ENCODE data around the gene DSC2.

The DSC2 gene

DNA sequence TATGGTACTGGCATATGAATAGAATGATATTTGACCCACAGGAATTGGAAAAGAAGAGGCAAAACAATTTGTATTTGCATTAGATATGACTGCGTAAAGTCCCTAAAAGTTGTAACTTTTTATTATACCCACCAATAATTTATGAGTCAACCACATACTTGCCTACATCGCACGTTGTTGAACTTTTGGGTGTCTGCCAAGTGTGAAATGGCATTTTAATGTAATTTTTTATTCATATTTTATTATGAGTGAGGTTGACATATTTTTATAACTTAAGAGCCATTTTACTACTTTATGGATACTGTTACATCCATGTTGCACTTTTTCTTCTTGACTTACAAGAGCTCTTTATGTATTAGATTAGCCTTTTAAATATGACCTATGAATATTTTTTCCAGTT, 4.6 kb downstream of the DSC2 start:
- no peak for DNase-seq (ENCODE audit: low spot score)

DNA sequence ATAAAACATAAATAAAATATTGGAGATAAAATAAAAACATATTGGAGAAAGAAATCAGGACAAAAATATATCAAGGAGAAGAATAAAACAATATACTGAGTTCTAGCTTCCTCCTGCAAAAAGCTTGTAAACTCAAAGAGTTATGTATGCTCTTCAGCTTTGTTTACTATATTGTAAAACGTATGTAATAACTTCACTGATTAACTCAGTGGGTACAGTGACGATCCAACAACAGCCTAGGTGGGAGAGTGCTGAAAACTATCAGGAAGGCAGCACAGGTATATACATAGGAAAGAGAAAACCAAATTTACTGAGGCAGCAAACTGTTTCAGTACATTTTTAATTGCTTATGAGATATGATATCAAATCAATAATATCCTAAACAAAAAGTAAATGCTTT, 8.3 kb downstream of the DSC2 start:
- no peak for DNase-seq (ENCODE audit: low spot score)

DNA sequence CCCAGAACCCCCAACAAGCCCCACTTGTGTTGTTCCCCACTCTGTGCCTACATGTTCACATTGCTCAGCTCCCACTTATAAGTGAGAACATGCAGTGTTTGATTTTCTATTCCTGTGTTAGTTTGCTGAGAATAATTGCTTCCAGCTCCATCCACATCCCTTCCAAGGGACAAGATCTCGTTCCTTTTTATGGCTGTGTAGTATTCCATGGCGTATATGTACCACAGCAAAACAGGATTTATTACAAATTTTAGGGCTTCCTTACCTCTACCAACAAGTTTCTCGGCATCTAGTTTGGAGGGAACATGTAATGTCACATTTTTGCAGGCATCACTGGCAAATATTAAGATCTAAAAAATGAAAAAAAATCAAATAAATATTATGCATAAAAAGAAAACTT, 8.9 kb downstream of the DSC2 start:
- DNase-seq (ENCODE audit: low spot score): no peak

DNA sequence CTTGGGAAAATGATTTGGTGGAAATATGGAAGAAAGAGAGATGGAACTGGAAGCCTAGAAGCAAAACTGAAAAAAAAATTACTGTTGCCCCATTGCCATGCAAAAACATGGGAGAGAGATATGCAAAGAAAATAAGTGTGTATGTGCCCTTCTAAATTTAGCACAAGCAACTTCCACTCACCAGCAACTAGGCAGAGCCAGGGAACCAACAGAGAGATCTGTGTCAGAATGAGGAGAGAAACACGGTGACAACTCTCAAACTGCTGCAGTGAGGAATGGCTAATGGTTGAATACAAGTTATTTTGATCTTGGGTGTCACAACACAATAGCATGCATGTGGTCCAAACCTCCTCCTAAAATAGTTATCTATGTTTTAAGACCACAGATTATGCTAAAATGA, 10.9 kb downstream of the DSC2 start:
- DNase-seq (ENCODE audit: low spot score): no peak

DNA sequence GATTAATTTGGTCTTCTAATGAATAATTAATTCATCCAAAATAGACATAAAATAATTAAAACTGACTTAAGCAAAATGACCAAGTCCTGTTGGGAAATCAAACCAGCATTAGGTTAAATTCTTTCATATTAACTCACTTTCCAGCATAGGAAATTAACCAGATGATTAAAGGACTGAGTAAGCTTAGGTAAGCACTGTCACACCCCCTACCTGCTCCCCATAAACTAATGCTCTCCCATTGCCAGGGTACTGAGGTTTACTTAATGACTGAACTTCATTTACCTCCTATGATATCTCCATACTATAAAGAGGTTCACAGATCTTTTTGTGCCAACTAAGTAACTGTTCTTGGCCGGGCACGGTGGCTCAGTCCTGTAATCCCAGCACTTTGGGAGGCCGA, 13.7 kb downstream of the DSC2 start:
- DNase-seq (ENCODE audit: low spot score): no peak

DNA sequence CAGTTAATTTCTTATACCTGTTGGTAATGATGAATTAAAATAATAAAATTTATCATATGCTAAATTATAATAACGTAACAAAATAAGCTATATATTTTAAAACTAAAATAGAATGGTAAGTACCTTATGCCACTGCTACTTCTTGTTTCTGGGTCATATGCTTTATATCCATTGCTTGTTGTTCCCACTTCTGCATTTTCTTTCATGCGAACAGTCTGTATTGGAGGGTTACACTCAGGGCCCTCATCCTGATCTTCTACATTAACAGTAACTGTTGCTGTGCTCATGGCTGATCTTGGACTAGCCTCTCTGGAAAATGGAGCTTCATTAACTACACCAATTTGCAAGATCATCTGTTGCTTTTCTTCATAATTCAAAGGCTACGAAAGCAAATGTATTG, 22.2 kb downstream of the DSC2 start:
- no peak for DNase-seq (ENCODE audit: low spot score)

DNA sequence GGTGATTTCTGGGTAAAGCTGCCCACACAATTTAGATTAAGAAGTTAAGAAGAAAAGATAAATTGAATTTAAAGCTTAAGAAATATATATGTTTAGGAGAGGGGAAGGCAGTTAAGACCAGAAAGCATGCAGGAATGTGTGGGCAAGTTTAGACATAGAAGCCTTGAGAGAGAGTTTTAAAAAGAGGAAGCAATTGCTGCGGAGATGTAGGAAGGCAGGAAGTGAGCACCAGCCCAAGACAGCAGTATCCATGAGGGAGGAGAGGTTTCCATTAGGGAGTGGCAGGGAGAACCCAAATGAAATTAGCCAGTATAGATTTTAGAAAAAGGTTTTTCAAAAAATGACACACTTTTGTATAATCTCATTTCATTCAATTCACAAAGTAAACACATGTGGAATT, 24.3 kb downstream of the DSC2 start:
- no peak for DNase-seq (ENCODE audit: low spot score)

DNA sequence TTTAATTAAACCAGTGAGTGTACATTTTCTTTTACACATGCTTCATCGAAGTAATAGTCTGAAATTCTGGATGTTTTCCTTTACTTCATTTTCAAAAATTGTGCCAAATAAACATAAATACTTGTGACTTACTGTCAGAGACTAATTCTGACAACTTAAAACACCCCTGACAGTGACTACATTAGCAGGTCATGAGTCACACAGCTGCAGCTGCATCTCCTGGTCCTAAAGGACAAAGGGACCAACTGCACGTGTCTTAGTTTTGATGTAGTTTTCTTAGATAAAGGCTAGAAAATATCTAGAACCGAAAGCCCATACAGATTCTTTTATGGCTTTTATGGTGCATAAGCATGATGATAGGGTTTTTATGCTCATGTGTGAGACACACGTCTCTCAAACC, 30.0 kb downstream of the DSC2 start:
- DNase-seq (ENCODE audit: low spot score): no peak

DNA sequence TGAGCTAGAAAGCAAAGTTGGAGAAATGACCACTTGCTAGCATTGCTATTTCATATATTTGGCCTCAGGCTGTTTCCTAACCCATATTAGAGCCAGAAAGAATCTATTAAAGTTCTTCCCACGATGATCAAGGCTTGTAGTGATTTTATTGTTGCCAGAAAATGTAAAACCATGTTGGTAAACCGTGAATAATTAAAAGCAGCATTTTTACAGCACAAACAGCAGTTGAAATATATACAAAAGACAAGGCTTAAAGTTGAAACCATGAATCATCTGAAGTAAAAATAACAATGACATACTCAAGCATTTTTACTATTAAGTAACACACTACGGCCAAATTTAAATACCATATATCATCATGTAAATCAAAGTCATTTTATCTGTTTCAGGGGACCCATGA, 32.0 kb downstream of the DSC2 start:
- no peak for DNase-seq (ENCODE audit: low spot score)

DNA sequence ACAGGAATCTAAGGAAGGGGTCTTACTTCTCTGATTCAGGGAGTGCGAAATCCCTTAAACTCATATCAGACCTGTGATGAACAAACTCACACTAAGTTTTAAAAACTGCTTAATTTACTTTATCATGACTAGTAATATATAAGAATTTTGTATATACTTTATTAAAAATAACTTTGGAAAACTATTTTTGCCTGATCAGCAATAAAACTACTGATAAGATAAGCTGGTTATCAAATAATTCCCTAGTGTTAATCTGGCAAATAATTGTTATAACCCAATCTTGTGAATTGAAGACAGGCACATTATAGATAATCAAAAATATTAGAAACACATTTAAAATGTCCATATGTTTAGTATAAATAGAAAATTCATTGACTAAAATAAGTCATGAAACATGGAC, 36.0 kb downstream of the DSC2 start:
- no peak for DNase-seq (ENCODE audit: low spot score)

DNA sequence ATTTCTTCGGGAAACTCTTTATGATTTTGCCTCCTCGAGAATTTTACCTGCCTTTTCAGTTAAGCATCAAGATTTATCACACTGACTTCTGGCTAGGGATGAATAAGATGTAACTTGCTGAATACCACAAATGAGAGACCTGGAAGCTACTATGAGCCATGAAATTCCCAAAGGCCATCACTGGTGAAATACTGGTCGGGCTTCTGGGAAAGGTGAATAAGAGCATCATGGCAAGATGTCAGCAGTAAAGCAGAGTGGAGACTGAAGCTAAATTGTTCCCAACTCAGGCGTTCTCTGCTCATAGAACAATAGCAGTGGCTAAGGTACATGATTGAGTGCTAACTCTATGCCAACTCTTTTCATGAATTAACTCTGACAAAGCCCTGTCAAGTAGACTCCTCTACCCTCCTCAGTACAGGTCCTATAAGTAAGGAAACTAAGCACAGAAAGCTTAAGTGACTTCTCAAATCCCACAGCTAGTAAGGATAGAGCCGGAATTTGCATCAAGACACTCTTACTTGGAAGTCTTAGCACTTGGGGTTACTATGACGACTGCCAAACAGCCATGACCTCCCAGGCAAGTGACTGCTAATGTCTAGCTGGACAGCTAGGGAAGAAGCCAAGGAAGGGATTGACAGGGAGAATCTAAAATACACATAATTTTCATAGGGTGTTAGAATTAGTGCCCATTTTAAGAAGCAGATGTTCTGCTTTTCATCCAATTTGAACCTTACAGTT, 37.0 kb downstream of the DSC2 start:
- no peak for DNase-seq (ENCODE audit: low spot score)

DNA sequence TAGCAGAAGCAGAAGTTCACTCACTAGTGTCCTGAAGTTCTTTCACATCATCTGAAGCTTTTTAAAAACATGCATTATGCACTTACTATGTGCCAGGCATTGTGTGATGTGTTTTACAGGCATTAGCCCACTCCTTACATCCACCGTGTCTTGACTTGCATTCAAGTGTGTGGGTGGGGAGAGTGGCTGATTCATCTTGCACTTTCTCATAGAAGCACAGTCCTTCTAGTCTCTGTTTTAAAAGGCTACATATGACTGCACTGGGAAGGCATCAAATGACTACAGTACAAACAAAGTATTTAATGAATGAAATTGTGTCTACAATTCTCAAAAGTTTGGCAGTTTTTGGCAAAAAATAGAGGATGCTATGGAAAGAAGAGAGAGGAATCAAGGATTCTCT, 38.1 kb downstream of the DSC2 start:
- no peak for DNase-seq (ENCODE audit: low spot score)

DNA sequence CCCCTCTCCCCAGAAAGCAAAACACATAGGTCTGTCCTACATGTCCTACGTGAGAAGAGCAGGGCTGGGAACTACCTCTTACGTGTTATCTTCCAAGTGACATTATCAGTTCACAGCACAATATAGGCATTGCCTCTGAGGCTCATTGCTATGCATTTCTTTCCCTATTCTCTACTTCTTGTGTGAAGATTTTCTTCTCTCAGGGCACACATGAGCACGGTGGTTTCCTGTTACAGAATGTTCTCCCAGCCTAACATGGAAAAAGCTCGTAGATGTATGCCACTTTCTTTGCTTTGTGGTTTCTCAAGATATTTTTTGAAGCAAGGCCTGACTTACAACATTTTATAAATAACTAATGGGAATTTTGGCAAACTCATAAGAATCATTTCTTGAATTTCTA, 40.3 kb downstream of the DSC2 start:
- no peak for DNase-seq (ENCODE audit: low spot score)

DNA sequence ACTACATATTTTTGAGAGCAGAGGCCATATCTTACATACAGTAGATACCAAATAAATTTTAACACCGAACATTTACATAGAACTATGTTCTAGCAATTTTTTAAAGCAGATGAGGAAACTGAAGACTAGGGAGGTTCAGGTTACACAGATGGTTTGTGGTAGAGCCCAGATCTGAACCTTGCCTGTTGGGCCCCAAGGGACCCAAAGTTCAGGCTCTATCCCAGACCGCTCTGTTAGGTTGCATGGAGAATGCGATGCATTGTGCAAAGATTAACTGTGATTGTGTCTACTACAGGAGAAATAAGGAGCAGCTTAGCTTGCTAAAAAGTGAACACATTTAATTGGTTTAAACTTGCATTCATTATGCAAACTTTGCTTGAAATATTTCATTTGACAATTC, 43.3 kb downstream of the DSC2 start:
- no peak for DNase-seq (ENCODE audit: low spot score)

DNA sequence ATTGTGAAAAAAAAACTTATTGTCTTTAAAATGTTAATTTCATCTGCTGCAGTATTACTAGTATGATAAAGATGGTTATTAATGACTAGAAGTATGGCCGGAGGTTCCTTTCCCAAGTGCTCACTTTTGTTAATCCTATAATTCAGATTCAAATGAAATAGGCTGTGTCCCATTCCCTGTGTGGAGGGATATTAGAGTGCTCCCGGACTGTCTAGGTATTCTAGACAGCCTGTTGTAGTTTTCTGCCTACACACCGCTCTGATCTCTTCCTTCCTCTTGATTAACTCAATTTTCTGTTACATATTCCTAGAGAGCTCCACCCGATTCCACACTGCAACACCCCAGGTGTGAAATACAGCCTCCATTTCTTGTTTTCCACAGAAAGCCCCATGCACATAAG, 44.3 kb downstream of the DSC2 start:
- no peak for DNase-seq (ENCODE audit: low spot score)

DNA sequence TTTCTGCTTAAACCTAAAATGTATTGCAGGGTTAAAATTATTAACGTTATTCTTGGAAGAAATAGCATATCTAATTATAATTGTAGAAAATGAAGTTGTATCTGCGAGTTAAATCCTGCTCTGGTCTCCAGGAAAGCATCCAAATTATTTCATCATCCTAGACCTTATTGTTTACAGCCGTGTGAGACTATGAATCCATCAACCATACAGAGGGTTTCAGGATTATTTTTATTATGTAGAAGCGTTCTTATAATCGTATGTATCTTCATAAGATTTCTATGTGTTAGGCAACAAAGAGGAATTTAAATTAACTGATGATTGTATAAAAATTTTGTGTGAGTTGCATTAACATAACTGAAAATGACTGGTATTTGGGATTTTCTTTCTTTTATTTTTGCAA, 45.2 kb downstream of the DSC2 start:
- DNase-seq (ENCODE audit: low spot score): no peak

DNA sequence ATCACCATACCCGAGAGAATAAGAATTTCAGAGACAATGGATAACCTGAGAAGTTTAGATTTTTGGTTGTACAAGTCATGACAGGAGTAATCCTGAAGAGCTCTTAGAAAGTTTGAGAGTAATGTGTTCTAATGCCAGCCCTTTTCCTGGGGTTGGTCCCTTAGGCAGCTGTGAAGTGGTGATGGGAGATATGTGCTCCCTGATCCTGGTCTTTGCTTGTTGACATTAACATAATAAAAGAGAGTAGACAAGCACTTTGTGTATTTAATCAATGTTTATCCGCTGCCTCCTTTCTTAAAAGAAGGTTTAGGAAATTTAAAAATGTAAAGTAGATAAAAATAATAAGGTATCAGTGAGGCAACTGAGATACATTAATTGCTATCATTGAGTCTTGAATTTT, 45.9 kb downstream of the DSC2 start:
- DNase-seq (ENCODE audit: low spot score): no peak

DNA sequence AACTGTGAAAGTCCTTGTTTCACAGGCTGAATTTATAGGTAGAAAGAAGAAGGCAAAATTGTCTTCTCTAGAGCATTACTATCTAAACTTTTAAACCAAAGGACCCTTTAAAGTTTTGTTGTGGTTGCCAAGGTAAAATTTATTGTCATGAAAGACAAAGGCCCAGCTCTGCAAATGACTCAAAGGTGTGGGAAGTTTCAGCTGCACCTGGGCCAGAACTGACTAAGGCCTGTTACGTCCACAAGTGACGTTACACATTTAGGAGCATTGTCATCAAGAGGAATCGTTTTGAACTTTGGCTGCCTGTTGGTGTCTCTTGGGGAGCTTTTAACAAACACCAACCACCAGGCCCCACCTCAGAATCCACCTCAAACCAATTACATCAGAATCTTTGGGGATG, 51.6 kb downstream of the DSC2 start:
- no peak for DNase-seq (ENCODE audit: low spot score)

DNA sequence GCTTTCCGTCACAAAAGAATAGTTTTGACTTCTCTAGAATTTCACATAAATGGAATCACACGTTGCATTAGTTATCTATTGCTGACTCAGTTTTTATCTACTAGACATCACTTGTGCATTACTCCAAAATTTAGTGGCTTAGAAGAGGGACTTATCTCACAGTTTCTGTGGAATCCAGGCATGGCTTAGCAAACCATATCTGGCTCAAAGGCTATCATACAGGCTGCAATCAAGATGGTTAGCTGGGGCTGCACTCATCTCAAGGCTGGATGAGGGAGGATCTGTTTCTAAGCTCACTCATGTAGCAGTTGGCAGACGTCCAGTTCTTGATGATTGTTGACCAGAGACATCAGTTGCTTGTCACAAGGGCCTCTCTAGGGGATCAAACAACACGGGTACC, 53.0 kb downstream of the DSC2 start:
- no peak for DNase-seq (ENCODE audit: low spot score)

DNA sequence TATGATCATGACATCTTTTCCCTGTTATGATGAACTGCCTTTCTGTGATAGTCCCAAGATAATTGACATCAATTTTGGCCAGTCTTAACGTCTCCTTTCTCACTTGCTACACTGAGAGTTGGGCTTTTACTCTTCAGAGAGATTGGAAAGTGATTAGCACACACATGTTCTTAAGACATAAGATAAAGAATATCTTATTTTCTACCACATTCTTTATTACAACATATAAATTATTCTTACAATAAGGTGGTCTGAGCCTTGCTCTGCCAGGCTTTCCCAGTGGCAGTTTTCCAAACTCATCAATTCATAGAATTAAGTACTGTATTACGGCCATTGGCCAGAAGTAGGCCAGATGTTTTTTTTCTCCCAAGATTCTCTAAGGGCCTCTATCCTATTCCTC, 54.0 kb downstream of the DSC2 start:
- DNase-seq (ENCODE audit: low spot score): no peak

DNA sequence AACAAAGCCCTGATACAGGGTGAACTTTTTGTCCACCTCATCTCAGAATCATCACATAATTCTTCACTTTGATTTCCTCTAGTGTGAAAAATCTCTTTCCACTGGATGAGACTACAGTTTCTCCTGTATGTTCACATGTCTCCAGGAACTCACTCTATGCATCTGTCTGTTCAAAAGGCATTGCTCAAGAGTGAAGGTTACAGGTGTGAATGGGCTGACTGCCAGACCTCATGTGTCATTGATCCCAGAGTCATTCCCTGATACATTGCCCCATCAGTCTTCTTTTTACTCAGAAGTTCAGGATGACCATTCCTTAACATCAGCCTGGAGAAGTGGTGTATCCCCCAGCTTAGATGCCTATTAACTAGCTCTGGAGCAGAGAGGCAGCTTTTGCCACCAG, 55.3 kb downstream of the DSC2 start:
- DNase-seq (ENCODE audit: low spot score): no peak

DNA sequence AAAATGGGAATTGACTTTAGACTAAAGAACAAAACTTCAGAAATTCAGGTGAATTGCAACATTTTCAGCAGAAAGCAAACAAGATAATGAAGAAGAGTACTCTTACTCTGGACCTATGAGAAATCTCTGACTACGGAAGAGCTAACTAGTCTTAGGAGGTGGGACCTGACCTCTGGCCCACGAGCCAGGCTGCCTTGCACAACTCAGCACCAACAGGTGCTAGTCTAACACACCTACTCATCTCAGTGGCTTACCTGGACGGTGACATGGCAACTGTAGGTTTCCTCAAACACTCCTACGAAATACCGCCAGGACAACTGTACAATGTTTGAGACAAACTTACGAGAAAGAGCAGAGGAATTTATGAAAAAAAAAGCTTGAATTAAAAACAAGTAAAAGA, 56.6 kb downstream of the DSC2 start:
- DNase-seq (ENCODE audit: low spot score): no peak

DNA sequence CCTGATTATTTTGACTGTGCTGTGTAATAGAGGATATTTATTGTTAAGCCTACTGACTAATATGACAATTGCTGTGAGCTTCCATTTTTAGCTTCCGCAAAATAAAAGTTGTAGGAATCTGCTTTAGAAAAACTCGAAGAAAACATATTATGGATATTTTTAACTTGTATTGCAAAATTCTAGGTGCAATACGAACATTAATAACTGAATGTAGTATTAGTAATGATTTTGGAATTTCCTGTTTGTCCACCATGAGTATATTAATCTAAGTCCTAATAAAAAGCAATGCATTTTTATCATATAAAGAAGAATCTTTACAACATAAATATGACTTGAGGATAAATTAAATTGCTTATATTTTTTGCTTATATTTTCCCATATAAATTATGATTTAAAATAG, 57.3 kb downstream of the DSC2 start:
- DNase-seq (ENCODE audit: low spot score): no peak

DNA sequence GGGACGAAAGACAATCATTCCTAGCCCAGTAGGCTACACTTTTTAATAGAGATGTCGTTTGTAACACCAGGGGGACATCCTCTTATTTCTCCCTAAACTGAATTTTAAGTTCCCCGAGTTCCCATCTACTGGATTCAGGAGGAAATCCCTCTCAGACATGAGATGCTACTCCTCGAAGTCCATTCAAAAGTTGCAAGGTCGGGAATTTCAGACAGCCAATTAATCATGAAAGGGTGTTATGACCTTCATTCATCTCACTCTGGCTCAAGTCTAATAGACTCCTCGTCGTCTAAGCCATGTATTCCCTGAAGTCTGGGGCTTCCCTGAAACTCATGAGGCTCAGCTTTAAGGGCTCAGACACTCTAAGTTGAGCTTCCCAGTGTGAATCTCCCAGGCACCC, 58.5 kb downstream of the DSC2 start:
- no peak for DNase-seq (ENCODE audit: low spot score)
